ENCODE data around the gene TXNRD2. TPM values are rescaled to one million over a fixed set of nuclear protein-coding genes. Genes with fewer than 3 reads are reported as not detected.

Gene TXNRD2
- total RNA-seq, 1 experiment from 2014 or later: 23.0 TPM

DNA sequence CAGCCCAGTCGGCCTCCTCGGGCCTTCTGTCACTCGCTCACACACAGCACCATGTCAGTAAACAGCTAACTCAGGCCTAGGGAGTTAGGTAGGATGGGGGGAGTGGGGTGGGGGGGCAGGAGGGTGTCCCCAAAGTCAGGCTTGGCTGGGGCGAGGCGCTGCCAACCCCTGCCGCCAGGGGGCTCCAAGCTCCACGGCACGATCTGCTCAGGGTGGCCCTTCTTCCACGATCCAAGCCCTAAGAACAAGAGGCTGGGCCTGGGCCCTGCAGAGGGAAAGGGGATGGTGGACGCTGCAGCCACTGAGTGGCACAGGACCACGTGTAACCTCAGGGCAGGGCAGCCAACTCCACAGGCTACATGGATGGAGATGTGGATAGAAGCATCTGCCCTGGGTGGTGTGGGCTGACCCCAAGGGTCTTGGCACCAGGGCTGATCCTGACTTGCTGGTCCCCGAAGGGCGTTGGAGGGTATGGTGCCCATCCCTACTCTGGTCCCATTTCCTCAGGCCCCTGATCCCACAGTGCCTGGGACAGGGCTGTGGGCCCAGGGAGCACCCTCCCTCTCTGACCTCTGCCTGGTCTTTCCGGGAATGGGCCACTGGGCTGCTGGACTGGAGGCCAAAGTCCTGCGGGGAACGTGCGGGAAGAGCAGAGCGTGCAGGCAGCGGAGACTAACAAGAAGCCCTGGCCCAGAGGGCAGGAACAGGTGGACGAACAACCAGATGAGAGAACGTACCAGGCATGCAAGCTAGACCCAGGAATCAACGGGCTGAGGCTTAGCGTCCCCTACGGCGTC is 29.1 kb upstream of the TXNRD2 start:
- H3K4me3 ChIP-seq (ENCODE audit: low read length): no peak overlapping the region
- no peaks in the 10 kb centered on the region for H4K20me1 ChIP-seq (ENCODE audit: low read length)
- H3K9ac ChIP-seq (ENCODE audit: low read length): no peak overlapping the region
- no peak overlapping the region for H3K4me2 ChIP-seq (ENCODE audit: low read length)
- H3K36me3 ChIP-seq (ENCODE audit: low read depth, low read length): no peaks in the 10 kb centered on the region
- no peaks in the 10 kb centered on the region for H3F3A ChIP-seq (ENCODE audit: low read length, unreplicated experiment)
- POLR2A ChIA-PET (ENCODE audit: unreplicated experiment): no interaction called here
- no peak overlapping the region for H2AFZ ChIP-seq (ENCODE audit: low read length)
- BruUV-seq (replicated peaks): no TSS peak
- intact Hi-C loops (cut with micrococcal nuclease): loop anchor here (1.0 kb wide), 1 partner anchor 58 kb away; no protein-coding TSS in a partner anchor
- DNase-seq (peak; percentile 55), ATAC-seq (peak; percentile 82)
- no peak overlapping the region for H3K27ac ChIP-seq (ENCODE audit: low read length)
- TF ChIP-seq EZH2 (IDR thresholded peaks at IDR 0.05; ENCODE audit: low read length, unreplicated experiment): no peak
- TF ChIP-seq, protein P1, sequence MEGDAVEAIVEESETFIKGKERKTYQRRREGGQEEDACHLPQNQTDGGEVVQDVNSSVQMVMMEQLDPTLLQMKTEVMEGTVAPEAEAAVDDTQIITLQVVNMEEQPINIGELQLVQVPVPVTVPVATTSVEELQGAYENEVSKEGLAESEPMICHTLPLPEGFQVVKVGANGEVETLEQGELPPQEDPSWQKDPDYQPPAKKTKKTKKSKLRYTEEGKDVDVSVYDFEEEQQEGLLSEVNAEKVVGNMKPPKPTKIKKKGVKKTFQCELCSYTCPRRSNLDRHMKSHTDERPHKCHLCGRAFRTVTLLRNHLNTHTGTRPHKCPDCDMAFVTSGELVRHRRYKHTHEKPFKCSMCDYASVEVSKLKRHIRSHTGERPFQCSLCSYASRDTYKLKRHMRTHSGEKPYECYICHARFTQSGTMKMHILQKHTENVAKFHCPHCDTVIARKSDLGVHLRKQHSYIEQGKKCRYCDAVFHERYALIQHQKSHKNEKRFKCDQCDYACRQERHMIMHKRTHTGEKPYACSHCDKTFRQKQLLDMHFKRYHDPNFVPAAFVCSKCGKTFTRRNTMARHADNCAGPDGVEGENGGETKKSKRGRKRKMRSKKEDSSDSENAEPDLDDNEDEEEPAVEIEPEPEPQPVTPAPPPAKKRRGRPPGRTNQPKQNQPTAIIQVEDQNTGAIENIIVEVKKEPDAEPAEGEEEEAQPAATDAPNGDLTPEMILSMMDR (conservative IDR thresholded peaks at IDR 0.05; ENCODE audit: low read depth, low read length): peak; percentile 72
- no peak for TF ChIP-seq EZH2phosphoT487 (IDR thresholded peaks at IDR 0.05; ENCODE audit: borderline replicate concordance, low read length)
- H3K27me3 ChIP-seq (ENCODE audit: low read length): no peaks in the 10 kb centered on the region
- no peaks in the 10 kb centered on the region for H3K9me2 ChIP-seq (replicated peaks; ENCODE audit: low read length)
- peaks cover 6% of the 10 kb centered on the region; the same call in 1 of the 2 replicates for H3K4me1 ChIP-seq (ENCODE audit: insufficient read depth, low read length)
- H3K79me2 ChIP-seq (ENCODE audit: low read length): no peaks in the 10 kb centered on the region
- no peaks in the 10 kb centered on the region for H3K9me3 ChIP-seq (ENCODE audit: low read length)
- CTCF ChIA-PET: no interaction called here

DNA sequence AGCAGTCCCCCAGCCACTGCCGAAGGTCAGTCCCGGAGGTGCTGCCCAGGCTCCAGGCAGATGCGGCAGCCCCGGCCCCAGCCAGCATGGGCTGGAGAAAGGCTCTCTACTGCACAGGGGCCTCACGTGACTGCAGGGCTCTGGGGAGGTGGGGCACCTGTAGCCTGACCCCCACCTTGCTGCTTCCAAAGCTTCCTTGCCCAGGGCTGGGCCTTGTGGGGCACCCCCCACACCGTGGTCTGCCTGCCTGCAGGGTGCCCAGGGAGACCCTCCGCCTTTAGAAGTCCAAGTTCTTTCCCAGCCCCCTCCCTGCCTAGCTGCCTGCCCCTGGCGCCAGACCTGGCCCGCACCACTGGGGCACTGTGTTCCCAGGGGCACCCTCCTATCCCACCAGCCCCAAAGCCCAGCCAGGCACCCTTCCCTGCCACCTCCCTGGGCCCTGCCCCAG is 28.4 kb upstream of the TXNRD2 start:
- Histone ChIP-seq H3K27me3 (ENCODE audit: low read length) (no peaks in the 10 kb centered on the region), H2AFZ (ENCODE audit: low read length) (no peak overlapping the region), H4K20me1 (ENCODE audit: low read length) (no peaks in the 10 kb centered on the region), H3K36me3 (ENCODE audit: low read depth, low read length) (no peaks in the 10 kb centered on the region), H3K4me2 (ENCODE audit: low read length) (no peak overlapping the region), H3K4me1 (ENCODE audit: insufficient read depth, low read length) (no peaks in the 10 kb centered on the region), H3F3A (ENCODE audit: low read length, unreplicated experiment) (no peaks in the 10 kb centered on the region), H3K9me3 (ENCODE audit: low read length) (no peaks in the 10 kb centered on the region), H3K9ac (ENCODE audit: low read length) (no peak overlapping the region), H3K27ac (ENCODE audit: low read length) (no peak overlapping the region), H3K9me2 (replicated peaks; ENCODE audit: low read length) (no peaks in the 10 kb centered on the region), H3K79me2 (ENCODE audit: low read length) (no peaks in the 10 kb centered on the region), H3K4me3 (ENCODE audit: low read length) (no peak overlapping the region)
- DNase-seq (no peak), ATAC-seq (no peak; the same call in none of the 2 replicates)
- TF ChIP-seq EZH2 (IDR thresholded peaks at IDR 0.05; ENCODE audit: low read length, unreplicated experiment): no peak
- TF ChIP-seq, protein P1 (conservative IDR thresholded peaks at IDR 0.05; ENCODE audit: low read depth, low read length): no peak
- TF ChIP-seq EZH2phosphoT487 (IDR thresholded peaks at IDR 0.05; ENCODE audit: borderline replicate concordance, low read length): no peak
- intact Hi-C loops (cut with micrococcal nuclease): loop anchor here (1.0 kb wide), 1 partner anchor 58 kb away; no protein-coding TSS in a partner anchor
- CTCF ChIA-PET: no interaction called here
- POLR2A ChIA-PET (ENCODE audit: unreplicated experiment): no interaction called here
- no TSS peak for BruUV-seq (replicated peaks)

Data from PC-3 (cell line).